Keratinocyte (primary cell): Measurements from ENCODE around the gene ATG2B.

ENCODE experiments used
- CTCF ChIP-seq, 3 experiments: IDR thresholded peaks in 1 of 3; conservative IDR thresholded peaks in 1 of 3; optimal IDR thresholded peaks in 1 of 3; 2 replicates in 2 of 3; 3 replicates in 1 of 3; pipeline versions ENCODE3 to v1.5.1; 2011; ENCODE audit warnings: low read length in 3 of 3, mild to moderate bottlenecking in 3 of 3, moderate library complexity in 2 of 3, control low read depth in 1 of 3, inconsistent platforms in 1 of 3; ENCODE audit not compliant: insufficient read depth in 2 of 3; ENCODE audit errors: extremely low read depth in 1 of 3
- EZH2 ChIP-seq: IDR thresholded peaks from one replicate; pipeline ENCODE4 v1.6.1; 2012; ENCODE audit warnings: inconsistent platforms, mild to moderate bottlenecking, low read length, moderate library complexity

GRCh38 chr14:96243785-96244184, 119.4 kb downstream of the ATG2B start:
- no peak for TF ChIP-seq CTCF (optimal IDR thresholded peaks at IDR 0.05 in 1 of 3, IDR thresholded peaks at IDR 0.05 in 1 of 3, conservative IDR thresholded peaks at IDR 0.05 in 1 of 3; ENCODE audit: extremely low read depth in 1 of 3, insufficient read depth in 2 of 3, low read length in 3 of 3)
- TF ChIP-seq EZH2: no peak
